Measurements from ENCODE around the gene EXOC3L4.

Gene EXOC3L4

GRCh38 chr14:103059556-103059955, 35.0 kb upstream of the EXOC3L4 start:
- Histone ChIP-seq H3K56ac (ENCODE audit: low read length) (no peak overlapping the region), H3K79me2 (ENCODE audit: control insufficient read depth, insufficient read depth, low read length) (peaks cover 20% of the 10 kb centered on the region), H3K9ac (ENCODE audit: low read length) (no peak overlapping the region), H4K5ac (ENCODE audit: low read length) (no peak overlapping the region), H2BK120ac (ENCODE audit: low read depth, low read length) (no peak overlapping the region), H3K4me2 (ENCODE audit: low read length) (no peak overlapping the region), H3K4me3 (ENCODE audit: low read length) (no peak overlapping the region), H2BK15ac (replicated peaks; ENCODE audit: low read depth) (no peak overlapping the region), H3K23ac (ENCODE audit: low read length) (no peak overlapping the region), H3K27me3 (ENCODE audit: insufficient read depth, low read length, poor library complexity) (no peaks in the 10 kb centered on the region), H3K27ac (ENCODE audit: low read depth, low read length) (no peak overlapping the region), H3K4me1 (ENCODE audit: control insufficient read depth, low read depth, low read length) (peaks cover 5% of the 10 kb centered on the region), H2AK5ac (ENCODE audit: low read length) (no peak overlapping the region), H3K36me3 (ENCODE audit: control insufficient read depth, insufficient read depth, low read length) (no peaks in the 10 kb centered on the region), H3K79me1 (ENCODE audit: low read length) (peaks cover 8% of the 10 kb centered on the region), H3K4ac (ENCODE audit: low read depth, low read length) (no peak overlapping the region), H4K8ac (ENCODE audit: low read depth, low read length) (no peak overlapping the region), H3K18ac (ENCODE audit: low read length) (no peak overlapping the region), H2BK5ac (ENCODE audit: low read length) (no peak overlapping the region)
- DNase-seq = no peak
- WGBS (ENCODE audit: extremely low coverage, insufficient coverage, low lambda C conversion rate) = no CpG with 5 or more reads among the region's 5 CpGs

DNA sequence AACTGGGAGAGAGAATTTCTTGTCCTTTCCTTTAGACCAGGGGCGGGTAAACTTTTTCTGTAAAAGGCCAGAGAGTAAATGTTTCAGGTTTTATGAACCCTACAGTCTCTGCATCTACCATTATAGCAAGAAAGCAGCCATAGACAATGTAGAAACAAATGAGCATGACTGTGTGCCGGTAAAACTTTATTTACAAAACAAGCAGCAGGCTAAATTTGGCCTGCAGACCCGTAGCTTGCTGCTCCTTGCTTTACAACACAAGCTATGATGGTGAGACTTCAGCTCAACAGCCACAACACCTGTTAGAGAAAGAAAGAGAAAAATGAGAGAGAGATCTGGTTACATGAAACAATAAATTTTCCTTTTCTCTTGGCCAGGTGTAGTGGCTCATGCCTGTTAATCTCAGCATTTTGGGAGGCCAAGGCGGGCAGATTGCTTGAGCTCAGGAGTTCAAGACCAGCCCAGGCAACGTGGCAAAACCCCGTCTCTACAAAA, 33.0 kb upstream of the EXOC3L4 start:
- Histone ChIP-seq H3K36me3 (ENCODE audit: control insufficient read depth, insufficient read depth, low read length) (no peaks in the 10 kb centered on the region), H3K4ac (ENCODE audit: low read depth, low read length) (no peak overlapping the region), H3K79me2 (ENCODE audit: control insufficient read depth, insufficient read depth, low read length) (peaks cover 2% of the 10 kb centered on the region), H3K27me3 (ENCODE audit: insufficient read depth, low read length, poor library complexity) (no peaks in the 10 kb centered on the region), H3K79me1 (ENCODE audit: low read length) (no peaks in the 10 kb centered on the region), H3K4me2 (ENCODE audit: low read length) (no peak overlapping the region), H2BK120ac (ENCODE audit: low read depth, low read length) (no peak overlapping the region), H4K5ac (ENCODE audit: low read length) (no peak overlapping the region), H3K27ac (ENCODE audit: low read depth, low read length) (no peak overlapping the region), H3K9ac (ENCODE audit: low read length) (no peak overlapping the region), H3K18ac (ENCODE audit: low read length) (no peak overlapping the region), H2BK15ac (replicated peaks; ENCODE audit: low read depth) (no peak overlapping the region), H3K4me3 (ENCODE audit: low read length) (no peak overlapping the region), H3K4me1 (ENCODE audit: control insufficient read depth, low read depth, low read length) (no peaks in the 10 kb centered on the region), H2BK5ac (ENCODE audit: low read length) (no peak overlapping the region), H2AK5ac (ENCODE audit: low read length) (no peak overlapping the region), H3K56ac (ENCODE audit: low read length) (no peak overlapping the region), H3K23ac (ENCODE audit: low read length) (no peak overlapping the region), H4K8ac (ENCODE audit: low read depth, low read length) (no peak overlapping the region)
- no peak for DNase-seq
- no CpG with 5 or more reads among the region's 6 CpGs for WGBS (ENCODE audit: extremely low coverage, insufficient coverage, low lambda C conversion rate)

GRCh38 chr14:103064436-103064835, 30.1 kb upstream of the EXOC3L4 start:
- H3K27me3 ChIP-seq (ENCODE audit: insufficient read depth, low read length, poor library complexity) = no peaks in the 10 kb centered on the region
- H3K79me2 ChIP-seq (ENCODE audit: control insufficient read depth, insufficient read depth, low read length) = no peaks in the 10 kb centered on the region
- DNase-seq = no peak
- H3K4me1 ChIP-seq (ENCODE audit: control insufficient read depth, low read depth, low read length) = no peaks in the 10 kb centered on the region
- H4K5ac ChIP-seq (ENCODE audit: low read length) = no peak overlapping the region
- WGBS (ENCODE audit: extremely low coverage, insufficient coverage, low lambda C conversion rate) = no CpG with 5 or more reads among the region's 4 CpGs
- H3K4me3 ChIP-seq (ENCODE audit: low read length) = no peak overlapping the region
- H3K27ac ChIP-seq (ENCODE audit: low read depth, low read length) = no peak overlapping the region
- H4K8ac ChIP-seq (ENCODE audit: low read depth, low read length) = no peak overlapping the region
- H2AK5ac ChIP-seq (ENCODE audit: low read length) = no peak overlapping the region
- H3K23ac ChIP-seq (ENCODE audit: low read length) = no peak overlapping the region
- no peak overlapping the region for H2BK120ac ChIP-seq (ENCODE audit: low read depth, low read length)
- H3K4ac ChIP-seq (ENCODE audit: low read depth, low read length) = no peak overlapping the region
- no peak overlapping the region for H2BK5ac ChIP-seq (ENCODE audit: low read length)
- H3K36me3 ChIP-seq (ENCODE audit: control insufficient read depth, insufficient read depth, low read length) = no peaks in the 10 kb centered on the region
- H2BK15ac ChIP-seq (replicated peaks; ENCODE audit: low read depth) = no peak overlapping the region
- H3K56ac ChIP-seq (ENCODE audit: low read length) = no peak overlapping the region
- H3K18ac ChIP-seq (ENCODE audit: low read length) = no peak overlapping the region
- H3K4me2 ChIP-seq (ENCODE audit: low read length) = no peak overlapping the region
- no peaks in the 10 kb centered on the region for H3K79me1 ChIP-seq (ENCODE audit: low read length)
- H3K9ac ChIP-seq (ENCODE audit: low read length) = no peak overlapping the region

- Histone ChIP-seq H3K4me1 (ENCODE audit: control insufficient read depth, low read depth, low read length) (no peaks in the 10 kb centered on the region), H2BK15ac (replicated peaks; ENCODE audit: low read depth) (no peak overlapping the region), H4K5ac (ENCODE audit: low read length) (no peak overlapping the region), H3K79me2 (ENCODE audit: control insufficient read depth, insufficient read depth, low read length) (no peaks in the 10 kb centered on the region), H3K4ac (ENCODE audit: low read depth, low read length) (no peak overlapping the region), H3K27me3 (ENCODE audit: insufficient read depth, low read length, poor library complexity) (no peaks in the 10 kb centered on the region), H3K9ac (ENCODE audit: low read length) (no peak overlapping the region), H3K4me3 (ENCODE audit: low read length) (no peak overlapping the region), H2BK5ac (ENCODE audit: low read length) (no peak overlapping the region), H3K79me1 (ENCODE audit: low read length) (no peaks in the 10 kb centered on the region), H3K18ac (ENCODE audit: low read length) (no peak overlapping the region), H3K27ac (ENCODE audit: low read depth, low read length) (no peak overlapping the region), H2BK120ac (ENCODE audit: low read depth, low read length) (no peak overlapping the region), H2AK5ac (ENCODE audit: low read length) (no peak overlapping the region), H3K56ac (ENCODE audit: low read length) (no peak overlapping the region), H4K8ac (ENCODE audit: low read depth, low read length) (no peak overlapping the region), H3K4me2 (ENCODE audit: low read length) (no peak overlapping the region), H3K23ac (ENCODE audit: low read length) (no peak overlapping the region), H3K36me3 (ENCODE audit: control insufficient read depth, insufficient read depth, low read length) (no peaks in the 10 kb centered on the region)
- no peak for DNase-seq
- no CpG with 5 or more reads among the region's 12 CpGs for WGBS (ENCODE audit: extremely low coverage, insufficient coverage, low lambda C conversion rate)
These were observed 29.5 kb upstream of the EXOC3L4 start for GRCh38 chr14:103064978-103065377.

DNA sequence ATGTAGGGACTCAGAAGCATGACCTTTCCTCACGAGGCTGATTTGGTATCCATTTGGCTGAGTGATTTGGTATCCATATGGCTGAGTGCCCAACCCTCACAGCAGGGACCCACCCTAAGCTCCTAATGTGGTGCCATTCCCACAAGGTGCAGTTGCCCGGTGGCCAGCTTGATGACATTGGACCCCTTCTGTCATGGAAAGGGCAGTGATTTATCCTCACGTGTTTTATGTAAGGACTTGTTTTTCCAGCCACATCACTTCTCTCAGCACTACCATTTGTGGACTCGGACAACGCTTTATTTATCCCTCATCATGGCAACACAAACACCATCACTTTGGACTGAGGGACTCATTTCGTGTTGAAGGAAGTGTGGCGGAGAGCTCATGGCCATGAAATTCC, 28.7 kb upstream of the EXOC3L4 start:
- no peaks in the 10 kb centered on the region for H3K4me1 ChIP-seq (ENCODE audit: control insufficient read depth, low read depth, low read length)
- H3K9ac ChIP-seq (ENCODE audit: low read length) = no peak overlapping the region
- H2BK15ac ChIP-seq (replicated peaks; ENCODE audit: low read depth) = no peak overlapping the region
- no peak overlapping the region for H3K27ac ChIP-seq (ENCODE audit: low read depth, low read length)
- H2BK5ac ChIP-seq (ENCODE audit: low read length) = no peak overlapping the region
- H3K18ac ChIP-seq (ENCODE audit: low read length) = no peak overlapping the region
- no peak overlapping the region for H3K23ac ChIP-seq (ENCODE audit: low read length)
- H2BK120ac ChIP-seq (ENCODE audit: low read depth, low read length) = no peak overlapping the region
- no peaks in the 10 kb centered on the region for H3K79me2 ChIP-seq (ENCODE audit: control insufficient read depth, insufficient read depth, low read length)
- WGBS (ENCODE audit: extremely low coverage, insufficient coverage, low lambda C conversion rate) = no CpG with 5 or more reads among the region's 7 CpGs
- no peak overlapping the region for H3K4me2 ChIP-seq (ENCODE audit: low read length)
- H3K79me1 ChIP-seq (ENCODE audit: low read length) = no peaks in the 10 kb centered on the region
- no peaks in the 10 kb centered on the region for H3K36me3 ChIP-seq (ENCODE audit: control insufficient read depth, insufficient read depth, low read length)
- no peak overlapping the region for H3K56ac ChIP-seq (ENCODE audit: low read length)
- no peak for DNase-seq
- no peak overlapping the region for H3K4ac ChIP-seq (ENCODE audit: low read depth, low read length)
- no peak overlapping the region for H3K4me3 ChIP-seq (ENCODE audit: low read length)
- no peak overlapping the region for H2AK5ac ChIP-seq (ENCODE audit: low read length)
- H4K8ac ChIP-seq (ENCODE audit: low read depth, low read length) = no peak overlapping the region
- no peaks in the 10 kb centered on the region for H3K27me3 ChIP-seq (ENCODE audit: insufficient read depth, low read length, poor library complexity)
- H4K5ac ChIP-seq (ENCODE audit: low read length) = no peak overlapping the region

- no peaks in the 10 kb centered on the region for H3K79me2 ChIP-seq (ENCODE audit: control insufficient read depth, insufficient read depth, low read length)
- no peak overlapping the region for H3K4me2 ChIP-seq (ENCODE audit: low read length)
- WGBS (ENCODE audit: extremely low coverage, insufficient coverage, low lambda C conversion rate) = no CpG with 5 or more reads among the region's 9 CpGs
These were observed 28.1 kb upstream of the EXOC3L4 start for GRCh38 chr14:103066399-103066798.

More at GRCh38 chr14:103066399-103066798, 28.1 kb upstream of the EXOC3L4 start:
- H3K36me3 ChIP-seq (ENCODE audit: control insufficient read depth, insufficient read depth, low read length) = no peaks in the 10 kb centered on the region
- H3K4ac ChIP-seq (ENCODE audit: low read depth, low read length) = no peak overlapping the region
- no peak for DNase-seq
- H3K79me1 ChIP-seq (ENCODE audit: low read length) = no peaks in the 10 kb centered on the region
- no peak overlapping the region for H3K56ac ChIP-seq (ENCODE audit: low read length)
- no peak overlapping the region for H2AK5ac ChIP-seq (ENCODE audit: low read length)
- no peak overlapping the region for H3K27ac ChIP-seq (ENCODE audit: low read depth, low read length)
- no peak overlapping the region for H3K18ac ChIP-seq (ENCODE audit: low read length)
- H2BK15ac ChIP-seq (replicated peaks; ENCODE audit: low read depth) = no peak overlapping the region
- no peak overlapping the region for H2BK5ac ChIP-seq (ENCODE audit: low read length)
- H3K23ac ChIP-seq (ENCODE audit: low read length) = no peak overlapping the region
- H3K27me3 ChIP-seq (ENCODE audit: insufficient read depth, low read length, poor library complexity) = no peaks in the 10 kb centered on the region
- no peaks in the 10 kb centered on the region for H3K4me1 ChIP-seq (ENCODE audit: control insufficient read depth, low read depth, low read length)
- H3K4me3 ChIP-seq (ENCODE audit: low read length) = no peak overlapping the region
- H2BK120ac ChIP-seq (ENCODE audit: low read depth, low read length) = no peak overlapping the region
- no peak overlapping the region for H3K9ac ChIP-seq (ENCODE audit: low read length)
- H4K5ac ChIP-seq (ENCODE audit: low read length) = no peak overlapping the region
- H4K8ac ChIP-seq (ENCODE audit: low read depth, low read length) = no peak overlapping the region
